Measurements from ENCODE around the gene MX1. TPM values are rescaled to one million over a fixed set of nuclear protein-coding genes. Genes with fewer than 3 reads are reported as not detected.

MX1 gene
- total RNA-seq, 3 donors from 2014 or later (not counting 1 experiment from before 2014, with no cell fraction given): 22.7 to 67.0 (median 60.6) TPM

GRCh38 chr21:41482980-41483379 is 56.9 kb downstream of the MX1 start:
- Mint-ChIP-seq H3K27me3 (ENCODE audit: low read depth in 2 of 2) (peaks cover 4 to 11% of the 10 kb centered on the region in 2 donors), H3K9me3 (no peaks in the 10 kb centered on the region), H3K4me1 (peaks cover 12 to 13% of the 10 kb centered on the region in 2 donors), H3K27ac (no peak overlapping the region), H3K4me3 (no peak overlapping the region), H3K36me3 (no peaks in the 10 kb centered on the region)
- intact Hi-C loops (cut with micrococcal nuclease): no loop called here
- Histone ChIP-seq H3K27me3 (ENCODE audit: control insufficient read depth, insufficient read depth, low read length) (no peaks in the 10 kb centered on the region), H3K4me1 (ENCODE audit: control insufficient read depth, insufficient read depth, low read length) (peaks cover 4% of the 10 kb centered on the region), H3K4me3 (ENCODE audit: low read length) (no peak overlapping the region), H3K27ac (ENCODE audit: low read length) (no peak overlapping the region), H3K36me3 (ENCODE audit: control insufficient read depth, insufficient read depth, low read length) (no peaks in the 10 kb centered on the region), H3K9me3 (ENCODE audit: control insufficient read depth, insufficient read depth, low read length) (no peaks in the 10 kb centered on the region)
- WGBS (ENCODE audit: insufficient coverage): 92% methylated on average over 6 of the region's 6 CpGs
- DNase-seq (no peak), ATAC-seq (no peak)
- TF ChIP-seq CTCF (IDR thresholded peaks at IDR 0.05): no peak

GRCh38 chr21:41483415-41483814 is 57.4 kb downstream of the MX1 start:
- DNase-seq: no peak
- Mint-ChIP-seq H3K36me3 (no peaks in the 10 kb centered on the region), H3K4me1 (peaks cover 9% of the 10 kb centered on the region in 2 donors), H3K9me3 (no peaks in the 10 kb centered on the region), H3K4me3 (no peak overlapping the region), H3K27ac (no peak overlapping the region), H3K27me3 (ENCODE audit: low read depth in 2 of 2) (peaks cover 4 to 11% of the 10 kb centered on the region in 2 donors)
- H3K4me1 ChIP-seq (ENCODE audit: control insufficient read depth, insufficient read depth, low read length): peaks cover 1% of the 10 kb centered on the region
- no peaks in the 10 kb centered on the region for H3K36me3 ChIP-seq (ENCODE audit: control insufficient read depth, insufficient read depth, low read length)
- H3K4me3 ChIP-seq (ENCODE audit: low read length): no peak overlapping the region
- intact Hi-C loops (cut with micrococcal nuclease): no loop called here
- no peak for TF ChIP-seq CTCF (IDR thresholded peaks at IDR 0.05)
- H3K27me3 ChIP-seq (ENCODE audit: control insufficient read depth, insufficient read depth, low read length): no peaks in the 10 kb centered on the region
- no peaks in the 10 kb centered on the region for H3K9me3 ChIP-seq (ENCODE audit: control insufficient read depth, insufficient read depth, low read length)
- no peak overlapping the region for H3K27ac ChIP-seq (ENCODE audit: low read length)
- 83% methylated on average over 6 of the region's 12 CpGs for WGBS (ENCODE audit: insufficient coverage)
- no peak for ATAC-seq

- Histone ChIP-seq H3K36me3 (ENCODE audit: control insufficient read depth, insufficient read depth, low read length) (no peaks in the 10 kb centered on the region), H3K4me1 (ENCODE audit: control insufficient read depth, insufficient read depth, low read length) (no peaks in the 10 kb centered on the region), H3K27ac (ENCODE audit: low read length) (no peak overlapping the region), H3K4me3 (ENCODE audit: low read length) (no peak overlapping the region), H3K27me3 (ENCODE audit: control insufficient read depth, insufficient read depth, low read length) (no peaks in the 10 kb centered on the region), H3K9me3 (ENCODE audit: control insufficient read depth, insufficient read depth, low read length) (no peaks in the 10 kb centered on the region)
- ATAC-seq (no peak), DNase-seq (no peak)
- 96% methylated on average over 4 of the region's 4 CpGs for WGBS (ENCODE audit: insufficient coverage)
- peaks cover 4 to 11% of the 10 kb centered on the region in 2 donors for H3K27me3 Mint-ChIP-seq (ENCODE audit: low read depth in 2 of 2)
- H3K27ac Mint-ChIP-seq: no peak overlapping the region
- no peak overlapping the region for H3K4me3 Mint-ChIP-seq
- intact Hi-C loops (cut with micrococcal nuclease): no loop called here
- H3K4me1 Mint-ChIP-seq: peaks cover 3 to 4% of the 10 kb centered on the region in 2 donors
- H3K9me3 Mint-ChIP-seq: no peaks in the 10 kb centered on the region
- H3K36me3 Mint-ChIP-seq: no peaks in the 10 kb centered on the region
- no peak for TF ChIP-seq CTCF (IDR thresholded peaks at IDR 0.05)
These were observed 57.9 kb downstream of the MX1 start for GRCh38 chr21:41483973-41484372.

- H3K4me1 ChIP-seq (ENCODE audit: control insufficient read depth, insufficient read depth, low read length): no peaks in the 10 kb centered on the region
- Mint-ChIP-seq H3K27me3 (ENCODE audit: low read depth in 2 of 2) (peaks cover 4 to 12% of the 10 kb centered on the region in 2 donors), H3K4me3 (no peak overlapping the region), H3K4me1 (no peaks in the 10 kb centered on the region), H3K27ac (no peak overlapping the region), H3K9me3 (no peaks in the 10 kb centered on the region), H3K36me3 (no peaks in the 10 kb centered on the region)
- H3K27me3 ChIP-seq (ENCODE audit: control insufficient read depth, insufficient read depth, low read length): no peaks in the 10 kb centered on the region
- ATAC-seq (no peak), DNase-seq (no peak)
- intact Hi-C loops (cut with micrococcal nuclease): no loop called here
- TF ChIP-seq CTCF (IDR thresholded peaks at IDR 0.05): no peak
- 85% methylated on average over 6 of the region's 6 CpGs for WGBS (ENCODE audit: insufficient coverage)
- no peak overlapping the region for H3K4me3 ChIP-seq (ENCODE audit: low read length)
- no peaks in the 10 kb centered on the region for H3K36me3 ChIP-seq (ENCODE audit: control insufficient read depth, insufficient read depth, low read length)
- H3K9me3 ChIP-seq (ENCODE audit: control insufficient read depth, insufficient read depth, low read length): no peaks in the 10 kb centered on the region
- no peak overlapping the region for H3K27ac ChIP-seq (ENCODE audit: low read length)
These were observed 61.0 kb downstream of the MX1 start for GRCh38 chr21:41487082-41487481.

All from natural killer cell (primary cell).